SH-SY5Y (cell line): Measurements from ENCODE around the gene ARHGAP15.

ENCODE experiments used
- GATA2 ChIP-seq: IDR thresholded peaks from 2 replicates; pipeline ENCODE4 v1.6.1; 2011; ENCODE audit warnings: mild to moderate bottlenecking, low read depth, low read length
- GATA3 ChIP-seq: IDR thresholded peaks from 2 replicates; pipeline ENCODE4 v1.6.1; 2011; ENCODE audit warnings: low read depth, mild to moderate bottlenecking, low read length, moderate library complexity

The ARHGAP15 gene

GRCh38 chr2:143345887-143346787 is 216.9 kb downstream of the ARHGAP15 start:
- TF ChIP-seq GATA3 = no peak
- TF ChIP-seq GATA2 = no peak

DNA sequence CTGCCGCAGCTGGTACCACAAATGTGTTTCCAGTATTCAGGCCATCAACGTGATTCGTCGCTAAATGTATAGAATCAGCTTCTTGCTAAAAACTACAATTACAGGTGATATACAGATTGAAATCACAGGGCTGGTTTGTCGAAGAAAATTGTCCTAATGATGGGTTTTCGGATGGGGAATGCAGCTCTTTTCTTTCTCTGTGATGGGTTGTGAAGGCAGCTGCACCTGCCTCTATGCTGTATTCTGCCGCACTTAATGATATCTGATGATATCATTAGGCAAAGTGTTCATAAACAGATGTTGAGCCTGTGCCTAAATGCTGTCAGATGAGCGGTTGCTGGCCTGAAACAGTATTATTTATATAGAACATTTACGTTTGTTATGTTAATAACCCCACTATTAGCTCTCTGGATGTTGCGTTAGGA is 218.1 kb downstream of the ARHGAP15 start:
- TF ChIP-seq GATA2 = peak; percentile 79
- peak; percentile 73 for TF ChIP-seq GATA3

- TF ChIP-seq GATA2 = no peak
- no peak for TF ChIP-seq GATA3
Observed at GRCh38 chr2:143347901-143348414, 218.7 kb downstream of the ARHGAP15 start.

- TF ChIP-seq GATA2 = no peak
- no peak for TF ChIP-seq GATA3
Observed at GRCh38 chr2:143354050-143354750, 225.0 kb downstream of the ARHGAP15 start.

DNA sequence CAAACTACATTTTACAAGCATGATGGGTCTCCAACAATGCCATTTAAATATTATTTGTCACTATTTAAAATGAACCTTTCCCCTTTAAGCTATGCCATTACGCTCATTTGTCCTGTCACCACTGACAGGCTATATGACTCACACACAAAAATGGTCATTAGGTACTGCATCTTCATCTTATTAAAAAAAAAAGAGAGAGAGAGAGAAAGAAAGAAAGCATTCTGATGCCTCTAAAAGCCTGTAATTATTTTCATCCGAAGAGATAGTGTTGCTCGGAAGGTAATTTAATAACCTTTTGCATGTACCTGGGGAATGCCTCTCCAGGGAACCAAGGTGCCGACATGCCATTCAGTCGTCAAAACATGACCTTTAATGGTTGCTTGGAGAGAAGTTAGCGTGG is 226.7 kb downstream of the ARHGAP15 start:
- TF ChIP-seq GATA2 = no peak
- 0 out of 2 replicates have a peak, but pooled peaks have one; percentile 12 for TF ChIP-seq GATA3

DNA sequence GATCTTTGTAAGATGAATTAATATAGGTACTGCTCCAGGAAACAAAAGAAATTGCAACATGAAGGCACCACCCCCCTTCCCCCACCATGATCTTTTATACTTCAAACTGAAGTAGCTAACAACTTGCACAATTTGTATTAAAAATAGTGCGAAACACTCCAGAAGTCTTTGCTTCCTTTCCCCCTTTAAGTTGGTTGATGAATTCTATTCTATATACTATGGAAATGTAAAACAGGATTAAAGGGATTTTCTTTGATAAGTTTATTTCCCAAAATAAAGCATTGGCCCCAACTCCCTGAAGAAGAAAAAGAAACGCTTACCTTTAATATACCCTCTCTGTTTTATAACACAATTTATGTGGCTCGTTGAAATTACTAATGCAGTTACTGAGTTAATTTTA is 227.1 kb downstream of the ARHGAP15 start:
- TF ChIP-seq GATA3 = no peak
- no peak for TF ChIP-seq GATA2

DNA sequence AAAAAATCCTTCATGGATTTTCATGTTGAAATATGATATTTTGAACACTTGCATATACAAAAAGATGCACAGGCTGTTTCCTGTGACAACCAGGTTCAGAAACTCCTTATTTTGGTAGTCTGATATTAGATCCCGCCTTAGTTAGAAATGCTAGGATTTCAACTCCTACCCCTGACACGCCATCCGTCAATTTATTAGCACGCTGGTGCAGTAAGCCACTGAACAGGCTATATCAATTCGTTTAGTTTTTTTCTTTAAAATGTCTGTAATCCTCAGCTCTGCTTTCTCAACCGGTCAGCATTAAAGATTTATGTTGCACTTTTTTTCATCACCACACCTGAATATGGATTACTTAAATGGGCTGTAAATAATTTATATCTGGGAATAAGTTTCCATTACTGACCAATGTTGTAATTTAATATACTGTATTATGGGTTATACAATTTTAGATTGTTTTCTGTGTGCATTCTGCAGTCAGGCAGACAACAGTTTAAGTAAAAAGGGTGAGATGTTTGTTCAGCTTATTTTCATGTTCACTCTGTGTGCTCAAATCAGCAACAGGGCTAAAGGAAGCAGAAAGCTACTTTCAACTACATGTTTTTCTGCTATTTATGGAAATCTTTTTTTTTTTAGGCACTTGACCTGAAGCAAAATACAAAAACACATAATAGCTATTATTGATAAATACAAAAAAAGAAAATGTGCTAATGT is 227.7 kb downstream of the ARHGAP15 start:
- TF ChIP-seq GATA2 (no peak), GATA3 (no peak)

GRCh38 chr2:143357966-143358365 is 228.7 kb downstream of the ARHGAP15 start:
- TF ChIP-seq GATA2 (no peak), GATA3 (no peak)

- TF ChIP-seq GATA2 = no peak
- no peak for TF ChIP-seq GATA3
Observed at GRCh38 chr2:143361346-143361745, 232.1 kb downstream of the ARHGAP15 start.

GRCh38 chr2:143371616-143372015 is 242.4 kb downstream of the ARHGAP15 start:
- TF ChIP-seq GATA3 (no peak), GATA2 (no peak)

DNA sequence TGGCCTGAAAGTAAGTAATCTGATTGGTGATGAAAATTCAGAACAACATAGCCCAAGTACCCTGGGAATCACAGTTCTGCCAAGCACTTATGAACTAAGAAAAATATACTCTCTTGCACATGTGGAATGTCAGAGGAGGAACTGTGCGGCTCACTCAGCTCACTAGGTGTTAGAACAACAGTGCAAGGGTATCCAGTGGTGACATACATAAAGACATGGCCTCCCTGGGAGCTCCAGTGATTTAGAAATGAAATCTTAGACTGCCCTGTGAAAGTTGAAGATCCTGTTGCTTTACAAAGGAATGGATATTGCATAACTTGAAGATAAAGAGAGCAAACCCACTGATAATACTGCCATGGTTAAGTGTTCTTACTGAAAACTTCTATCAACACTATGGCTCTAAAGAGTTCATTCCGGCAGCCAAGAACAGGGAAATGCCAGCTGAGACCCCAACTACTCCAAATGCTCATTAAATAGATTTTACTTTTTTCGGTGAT is 246.2 kb downstream of the ARHGAP15 start:
- TF ChIP-seq GATA3 = no peak
- no peak for TF ChIP-seq GATA2

GRCh38 chr2:143378996-143379395 is 249.8 kb downstream of the ARHGAP15 start:
- TF ChIP-seq GATA2 = no peak
- no peak for TF ChIP-seq GATA3

DNA sequence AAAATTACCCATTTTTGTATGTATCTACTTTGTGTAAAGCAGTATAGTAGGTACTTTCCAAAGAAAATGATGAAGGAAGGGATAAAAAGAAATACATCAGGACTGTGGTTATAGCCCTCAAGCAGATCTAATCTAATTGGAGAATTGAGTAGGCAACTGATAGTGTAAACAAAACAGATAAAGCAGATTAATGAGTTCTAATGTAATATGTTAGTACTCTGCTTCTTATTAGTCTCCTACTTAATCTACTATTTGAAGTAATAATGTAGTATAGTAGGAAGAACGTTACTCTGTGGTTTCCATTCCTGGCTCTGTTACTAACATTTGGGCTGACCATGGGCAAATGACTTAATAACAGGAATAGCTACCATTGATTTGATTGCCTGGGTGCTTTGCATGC is 250.7 kb downstream of the ARHGAP15 start:
- TF ChIP-seq GATA3 (no peak), GATA2 (no peak)

GRCh38 chr2:143382573-143382972 is 253.4 kb downstream of the ARHGAP15 start:
- TF ChIP-seq GATA3 (no peak), GATA2 (no peak)
